Measurements from ENCODE around the gene TBX21.
A peak's percentile ranks its signal among the peaks of the same experiment; 100 is the strongest.

Gene TBX21, protein sequence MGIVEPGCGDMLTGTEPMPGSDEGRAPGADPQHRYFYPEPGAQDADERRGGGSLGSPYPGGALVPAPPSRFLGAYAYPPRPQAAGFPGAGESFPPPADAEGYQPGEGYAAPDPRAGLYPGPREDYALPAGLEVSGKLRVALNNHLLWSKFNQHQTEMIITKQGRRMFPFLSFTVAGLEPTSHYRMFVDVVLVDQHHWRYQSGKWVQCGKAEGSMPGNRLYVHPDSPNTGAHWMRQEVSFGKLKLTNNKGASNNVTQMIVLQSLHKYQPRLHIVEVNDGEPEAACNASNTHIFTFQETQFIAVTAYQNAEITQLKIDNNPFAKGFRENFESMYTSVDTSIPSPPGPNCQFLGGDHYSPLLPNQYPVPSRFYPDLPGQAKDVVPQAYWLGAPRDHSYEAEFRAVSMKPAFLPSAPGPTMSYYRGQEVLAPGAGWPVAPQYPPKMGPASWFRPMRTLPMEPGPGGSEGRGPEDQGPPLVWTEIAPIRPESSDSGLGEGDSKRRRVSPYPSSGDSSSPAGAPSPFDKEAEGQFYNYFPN

DNA sequence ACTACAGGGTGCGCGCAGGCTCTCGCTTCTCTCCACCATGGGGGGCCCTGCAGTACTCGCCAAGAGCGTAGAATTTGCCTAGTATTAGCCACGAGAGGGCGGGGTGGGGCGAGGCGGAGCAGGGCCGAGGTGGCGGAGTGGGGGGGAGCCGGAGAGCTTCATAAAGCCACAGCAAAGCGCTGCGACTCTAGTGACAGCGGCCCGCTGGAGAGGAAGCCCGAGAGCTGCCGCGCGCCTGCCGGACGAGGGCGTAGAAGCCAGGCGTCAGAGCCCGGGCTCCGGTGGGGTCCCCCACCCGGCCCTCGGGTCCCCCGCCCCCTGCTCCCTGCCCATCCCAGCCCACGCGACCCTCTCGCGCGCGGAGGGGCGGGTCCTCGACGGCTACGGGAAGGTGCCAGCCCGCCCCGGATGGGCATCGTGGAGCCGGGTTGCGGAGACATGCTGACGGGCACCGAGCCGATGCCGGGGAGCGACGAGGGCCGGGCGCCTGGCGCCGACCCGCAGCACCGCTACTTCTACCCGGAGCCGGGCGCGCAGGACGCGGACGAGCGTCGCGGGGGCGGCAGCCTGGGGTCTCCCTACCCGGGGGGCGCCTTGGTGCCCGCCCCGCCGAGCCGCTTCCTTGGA is at the start of gene TBX21:
TSS of gene TBX21 (plus strand) at position 190 of the 627 bp plus-strand sequence. CDS start at position 409, 219 bp downstream.
- peak within 1 kb of the TSS; percentile 30 for H3K4me3 ChIP-seq (ENCODE audit: low read depth, low read length)

DNA sequence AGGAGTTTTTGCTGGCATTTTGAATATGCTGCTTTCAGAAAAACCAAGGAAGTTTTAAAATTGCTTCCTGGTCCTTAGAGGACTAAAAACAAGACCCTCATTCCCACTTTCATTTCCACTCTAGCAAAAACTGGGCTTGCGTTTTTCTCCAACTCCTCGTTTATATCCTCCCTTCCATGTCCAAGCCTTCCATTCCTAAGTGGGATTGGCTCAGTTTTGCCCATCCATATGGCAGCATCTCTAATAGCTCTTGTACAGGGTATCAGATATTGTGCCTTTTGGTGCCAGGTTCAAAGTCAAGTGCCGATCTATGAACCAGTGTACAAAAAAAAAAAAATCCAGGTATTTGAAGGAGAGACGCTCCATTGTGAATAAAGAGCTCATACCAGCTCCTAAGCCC is 49.0 kb upstream of the TBX21 start:
- no peak overlapping the region for H3K4me3 ChIP-seq (ENCODE audit: low read depth, low read length)

DNA sequence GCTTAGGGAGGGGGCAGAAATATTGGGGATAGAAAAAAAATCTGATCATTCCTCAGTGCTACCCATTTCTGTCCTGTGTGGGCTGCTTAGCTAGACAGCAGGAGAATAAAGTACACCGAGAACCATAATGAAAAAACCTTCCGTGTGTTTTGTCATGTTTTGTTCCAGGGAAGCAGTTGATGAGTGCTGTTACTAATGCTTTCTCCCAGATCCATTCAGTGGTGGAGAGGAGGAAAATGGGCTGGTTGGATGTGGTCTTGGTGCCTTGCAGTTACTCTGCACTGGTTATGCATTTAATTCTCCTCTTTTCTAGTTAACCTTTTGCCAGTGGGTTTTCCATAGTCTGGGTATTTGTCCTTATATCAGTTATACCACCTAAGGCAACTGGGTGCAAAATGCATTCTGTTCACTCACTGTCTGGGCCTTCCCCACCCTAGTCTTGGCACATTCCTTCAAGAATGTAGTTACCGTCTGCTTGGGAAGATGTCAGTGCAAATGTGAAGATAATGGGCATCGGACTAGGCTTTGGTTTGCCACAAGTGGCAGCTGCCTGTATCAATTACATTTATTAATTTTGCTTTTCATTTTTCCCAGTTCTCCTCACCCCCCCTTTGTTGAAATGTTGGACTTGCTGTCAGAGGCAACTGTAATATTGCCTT is 48.4 kb upstream of the TBX21 start:
- no peak overlapping the region for H3K4me3 ChIP-seq (ENCODE audit: low read depth, low read length)

DNA sequence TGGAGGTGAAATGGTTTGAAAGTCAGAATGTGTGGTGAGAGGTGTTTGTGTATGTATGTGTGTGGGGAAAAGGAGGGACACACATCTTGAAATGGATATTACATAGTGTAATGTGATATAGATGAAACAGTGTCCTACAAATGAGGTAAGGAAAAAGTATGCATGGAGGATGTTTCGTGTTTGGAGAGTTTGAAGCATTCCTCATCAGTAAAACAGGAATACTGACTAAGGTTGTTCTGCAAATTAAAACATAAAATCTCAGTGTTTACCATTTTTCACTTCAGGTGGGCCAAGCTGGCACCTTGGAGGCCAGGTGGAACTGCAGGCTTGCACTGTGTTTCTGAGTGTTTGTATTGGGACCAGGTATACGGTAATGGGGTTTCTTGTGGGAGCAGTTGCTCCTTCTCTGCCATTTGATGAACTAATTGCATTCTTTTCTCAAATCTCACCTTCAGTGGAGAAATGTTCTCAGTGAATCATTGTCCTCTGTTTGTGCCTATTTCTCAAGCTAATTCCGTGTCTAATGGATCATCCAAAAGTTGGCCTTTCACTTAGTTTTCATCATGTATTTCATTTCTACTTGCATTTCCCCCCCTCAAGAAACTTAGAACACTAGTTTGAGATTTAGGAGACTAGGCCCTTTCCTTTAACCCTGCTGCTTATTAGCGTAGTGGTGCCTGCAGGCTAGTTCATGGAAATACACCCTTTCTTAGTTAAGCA is 47.3 kb upstream of the TBX21 start:
- H3K4me3 ChIP-seq (ENCODE audit: low read depth, low read length) = no peak overlapping the region

DNA sequence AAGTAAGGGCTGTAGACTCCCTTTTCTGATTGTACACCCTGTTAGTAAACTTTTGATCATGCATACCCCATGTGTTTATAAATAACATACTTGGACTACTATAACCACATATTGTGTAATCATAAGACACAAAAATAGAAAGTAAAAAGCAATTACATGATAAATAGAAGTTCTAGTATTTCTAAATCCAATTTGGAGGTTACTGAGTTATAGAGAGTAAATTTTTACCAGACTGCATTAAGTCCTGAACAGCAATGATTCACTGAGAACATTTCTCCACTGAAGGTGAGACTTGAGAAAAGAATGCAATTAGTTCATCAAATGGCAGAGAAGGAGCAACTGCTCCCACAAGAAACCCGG is 46.8 kb upstream of the TBX21 start:
- no peak overlapping the region for H3K4me3 ChIP-seq (ENCODE audit: low read depth, low read length)

DNA sequence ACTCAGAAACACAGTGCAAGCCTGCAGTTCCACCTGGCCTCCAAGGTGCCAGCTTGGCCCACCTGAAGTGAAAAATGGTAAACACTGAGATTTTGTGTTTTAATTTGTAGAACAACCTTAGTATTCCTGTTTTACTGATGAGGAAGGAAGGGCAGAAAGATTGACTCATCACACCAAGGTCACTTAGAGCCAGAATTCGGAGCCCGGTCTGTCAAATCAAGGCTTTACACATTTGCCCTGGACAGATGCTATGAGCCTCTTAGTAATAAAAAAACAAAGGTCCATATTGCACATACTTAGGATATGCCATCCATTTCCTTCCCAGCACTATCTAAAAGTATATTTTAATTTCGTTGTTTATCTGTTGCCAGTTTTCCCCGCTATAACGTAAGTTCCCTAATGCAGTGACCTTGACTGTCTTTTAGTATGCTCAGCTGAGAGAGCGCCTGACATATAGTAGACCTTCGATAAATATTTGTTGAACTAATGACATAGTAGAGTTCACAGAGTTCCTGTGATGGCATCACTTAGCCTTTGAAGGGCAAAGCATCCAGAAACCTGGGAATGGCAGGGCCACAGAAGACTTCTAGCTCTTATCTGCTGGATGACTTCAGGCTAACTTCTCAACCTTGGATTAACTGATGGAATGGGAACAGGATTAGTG is 46.2 kb upstream of the TBX21 start:
- H3K4me3 ChIP-seq (ENCODE audit: low read depth, low read length) = no peak overlapping the region

DNA sequence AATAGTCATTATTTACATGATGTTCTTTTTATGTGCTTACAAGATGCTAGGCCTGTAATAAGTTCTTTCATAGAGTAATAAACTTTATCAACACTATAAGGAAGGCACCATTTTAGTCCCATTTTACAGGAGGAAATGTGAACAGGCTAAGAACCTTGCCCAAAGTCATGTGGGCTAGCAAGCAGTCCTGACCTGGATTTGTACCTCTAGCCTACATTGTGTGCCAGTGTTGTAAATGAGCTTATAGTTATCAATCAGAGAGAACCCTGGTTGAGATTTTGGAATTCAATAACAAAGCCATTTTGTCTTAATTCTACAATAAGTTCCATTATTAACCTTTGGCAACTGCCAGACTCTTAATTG is 45.7 kb upstream of the TBX21 start:
- no peak overlapping the region for H3K4me3 ChIP-seq (ENCODE audit: low read depth, low read length)

DNA sequence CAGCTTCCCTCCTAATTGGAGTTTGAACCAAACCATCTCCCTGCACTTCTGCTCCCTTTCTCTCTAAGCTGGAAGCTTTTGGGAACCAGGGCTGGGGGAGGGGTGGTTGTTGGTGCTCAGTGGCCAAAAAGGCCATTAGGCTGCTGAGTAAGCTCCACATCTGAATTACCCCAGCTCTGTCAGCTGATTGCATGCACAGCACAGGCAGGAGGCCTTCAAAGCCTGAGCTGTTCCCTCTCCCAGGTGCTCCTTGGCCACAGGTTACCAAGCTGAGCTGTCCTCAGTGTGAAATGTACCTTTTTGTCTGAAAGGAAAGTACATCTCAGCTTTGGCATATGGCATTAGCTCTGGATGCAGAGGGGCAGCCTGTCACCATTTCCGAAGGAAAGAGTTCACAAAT is 45.3 kb upstream of the TBX21 start:
- no peak overlapping the region for H3K4me3 ChIP-seq (ENCODE audit: low read depth, low read length)

DNA sequence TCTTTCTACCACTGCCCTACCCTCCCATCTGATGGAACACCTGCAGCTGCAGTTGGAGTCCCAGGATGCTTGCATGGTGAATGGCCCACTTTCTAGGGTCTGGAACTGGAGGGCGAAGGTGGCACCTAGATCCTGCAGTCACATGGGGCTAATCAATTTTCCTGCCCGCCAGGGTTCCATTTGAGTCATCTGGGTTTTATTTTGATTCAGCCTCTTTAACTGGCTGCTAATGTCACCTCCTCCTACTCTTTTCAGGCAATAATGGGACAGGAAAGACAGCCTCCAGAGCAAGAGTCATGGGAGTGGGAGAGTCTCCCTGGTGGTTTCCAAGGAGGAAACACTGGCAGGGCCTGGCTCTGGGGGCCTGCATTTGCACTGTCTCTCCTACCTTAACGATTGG is 42.9 kb upstream of the TBX21 start:
- H3K4me3 ChIP-seq (ENCODE audit: low read depth, low read length) = no peak overlapping the region

DNA sequence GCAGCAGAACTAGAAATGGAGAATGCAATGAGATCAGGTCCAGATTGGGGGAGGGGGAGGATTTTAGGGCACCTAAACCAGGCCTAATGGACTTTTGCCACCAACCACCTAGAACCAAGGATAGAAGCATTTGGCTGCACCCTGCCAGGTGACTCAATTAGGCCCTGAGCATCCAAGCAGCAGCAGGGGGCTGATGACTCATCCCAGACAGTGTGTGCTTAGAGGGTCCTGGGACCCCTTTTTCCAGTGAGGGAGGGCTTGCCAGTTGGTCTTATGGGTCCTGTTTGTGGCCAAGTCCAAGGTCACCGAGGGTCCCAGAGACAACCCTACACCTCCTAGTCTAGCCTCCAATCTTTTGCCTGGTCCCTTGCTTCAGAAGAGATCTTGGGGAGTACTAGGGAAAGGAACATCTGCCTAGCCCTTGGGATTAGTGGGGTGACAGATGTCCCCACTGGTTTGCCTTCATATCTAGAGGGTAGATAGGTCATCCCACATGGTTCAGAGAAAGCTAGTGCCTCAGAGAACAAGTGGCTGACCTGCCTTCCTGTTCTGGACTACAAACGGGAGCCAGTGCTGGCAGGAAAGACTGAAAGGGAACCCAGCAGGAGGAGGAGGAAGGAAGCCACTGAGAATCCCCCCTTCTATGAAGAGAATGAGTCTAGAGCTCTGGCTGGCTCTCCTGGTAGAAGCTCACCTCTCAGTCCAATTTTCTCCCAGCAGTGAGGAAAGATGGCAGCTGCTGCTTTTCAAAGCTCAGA is 40.7 kb upstream of the TBX21 start:
- H3K4me3 ChIP-seq (ENCODE audit: low read depth, low read length) = no peak overlapping the region

DNA sequence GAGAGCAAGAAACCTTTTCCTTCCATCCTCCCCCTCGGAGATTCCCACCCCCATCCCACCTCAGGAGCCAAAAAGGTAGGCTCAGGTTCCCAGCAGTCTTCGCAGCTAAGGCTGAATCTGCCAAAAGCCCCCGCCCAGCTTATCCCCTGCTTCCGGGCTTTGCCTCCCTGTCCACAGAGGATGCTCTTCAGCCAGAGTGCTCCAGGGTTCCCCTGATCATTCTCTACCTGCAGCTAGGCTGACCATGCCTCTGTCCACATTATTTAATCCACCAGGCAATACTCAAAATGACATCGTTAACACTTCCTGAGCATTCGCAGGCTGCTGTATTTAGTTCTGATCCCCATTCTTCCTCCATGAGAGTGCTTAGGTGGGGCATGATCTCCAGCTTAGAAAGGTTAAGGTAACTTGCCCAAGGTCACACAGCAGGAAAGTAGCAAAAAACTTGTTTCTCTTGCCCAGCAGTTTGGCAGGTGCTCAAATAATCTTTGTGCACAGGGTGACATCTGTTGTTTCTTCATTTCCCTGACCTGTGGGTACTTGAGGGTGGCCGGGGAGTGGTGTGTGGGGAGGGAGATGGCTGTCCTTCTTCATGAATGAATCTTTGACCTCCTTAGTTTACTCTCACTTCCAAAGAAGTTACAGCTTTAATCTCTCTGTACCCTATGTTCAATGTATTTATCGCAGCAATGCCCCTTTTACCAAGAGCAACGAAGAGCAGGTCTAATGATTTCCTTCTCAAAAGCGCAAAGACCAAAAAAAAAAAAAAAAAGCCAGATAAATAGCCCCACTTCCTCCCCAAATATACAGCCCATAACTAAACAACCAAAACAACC is 39.9 kb upstream of the TBX21 start:
- peak overlapping the region; percentile 47 for H3K4me3 ChIP-seq (ENCODE audit: low read depth, low read length)

DNA sequence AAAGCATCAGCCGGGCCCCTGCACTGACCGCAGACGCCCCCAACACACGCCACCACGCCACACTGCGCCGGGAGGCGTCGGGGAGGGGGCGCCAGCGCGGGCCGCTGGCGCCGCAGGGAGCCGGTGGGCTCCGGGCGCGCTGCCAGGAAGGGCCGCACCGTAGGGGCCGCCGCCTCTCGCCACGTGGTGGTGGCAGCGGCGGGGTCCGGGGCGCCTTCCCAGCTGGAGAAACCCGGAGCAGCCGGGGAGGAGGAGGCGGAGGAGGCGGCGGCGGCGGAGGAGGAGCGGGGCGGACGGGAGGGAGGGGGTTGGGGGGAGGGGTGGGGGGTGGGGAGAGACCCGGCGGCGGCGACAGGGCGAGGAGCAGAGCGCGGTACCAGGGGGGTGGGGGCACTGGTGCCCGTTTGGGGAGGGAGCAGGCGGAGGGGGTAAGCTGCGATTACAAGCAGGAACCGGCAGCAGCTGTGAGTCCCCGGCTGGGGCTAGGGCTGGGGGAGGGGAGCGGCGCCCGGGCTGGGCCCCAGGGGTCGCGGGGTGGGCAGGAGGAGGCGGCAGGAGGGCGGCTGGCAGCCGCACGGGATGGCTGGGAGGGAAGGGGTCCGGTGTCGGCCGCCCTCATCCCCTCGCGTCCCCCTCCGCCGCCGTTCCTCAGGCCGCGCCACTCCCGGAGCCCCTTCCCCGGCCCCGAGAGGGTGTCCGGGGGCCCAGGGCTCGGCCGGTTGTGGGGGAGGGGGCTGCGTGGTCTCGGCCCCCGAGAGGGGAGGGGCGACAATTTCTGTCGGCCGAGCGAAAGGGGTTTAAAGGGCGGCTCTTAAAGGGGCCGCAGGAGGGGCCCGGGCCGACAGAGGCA is 39.1 kb upstream of the TBX21 start, which contains the start of gene TBKBP1:
TSS of gene TBKBP1 (plus strand) at position 431 of the 850 bp plus-strand sequence. CDS start 1,952 bp downstream, outside the sequence.
- peak within 1 kb of the TSS; percentile 79 for H3K4me3 ChIP-seq (ENCODE audit: low read depth, low read length)

DNA sequence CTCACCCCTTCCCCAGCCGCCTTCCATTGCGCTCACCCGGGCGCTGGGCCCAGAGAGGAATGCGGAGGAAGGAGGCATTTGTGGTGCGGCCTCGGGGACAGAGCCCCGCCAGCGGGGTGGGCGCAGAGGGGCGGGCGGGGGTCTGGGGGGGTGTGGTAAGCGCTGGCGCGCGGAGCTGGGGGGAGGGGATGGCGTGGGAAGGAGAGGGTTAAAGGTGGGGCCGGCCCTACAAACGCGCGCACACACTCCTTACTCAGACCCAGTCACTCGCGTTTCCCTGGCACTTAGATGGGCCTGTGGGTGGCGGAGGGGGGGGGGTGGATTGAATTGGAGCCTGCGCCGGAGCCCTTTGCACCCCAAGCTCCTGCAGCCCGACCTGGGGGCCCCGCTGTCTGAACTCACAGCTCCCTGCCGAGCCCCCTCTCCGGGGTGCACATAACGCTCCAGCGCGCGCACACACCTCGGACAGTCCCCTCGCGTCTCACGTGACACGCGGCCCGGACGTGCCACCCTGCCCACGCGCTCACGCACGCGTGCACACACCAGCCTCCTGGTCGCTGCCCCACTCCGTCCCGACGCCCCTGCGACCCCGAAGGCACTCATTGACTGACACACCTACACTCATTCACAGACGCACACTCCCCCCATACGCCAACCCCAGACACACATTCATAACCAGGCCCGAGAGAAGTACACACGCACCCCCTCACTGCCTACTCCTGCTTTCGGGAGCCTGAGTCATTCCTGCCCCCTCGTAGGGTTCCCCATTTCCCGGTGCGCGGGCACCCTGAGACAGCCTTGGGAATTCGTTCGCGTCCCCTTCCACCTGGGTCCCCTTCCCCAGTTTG is 38.2 kb upstream of the TBX21 start:
- peak overlapping the region; percentile 79 for H3K4me3 ChIP-seq (ENCODE audit: low read depth, low read length)

DNA sequence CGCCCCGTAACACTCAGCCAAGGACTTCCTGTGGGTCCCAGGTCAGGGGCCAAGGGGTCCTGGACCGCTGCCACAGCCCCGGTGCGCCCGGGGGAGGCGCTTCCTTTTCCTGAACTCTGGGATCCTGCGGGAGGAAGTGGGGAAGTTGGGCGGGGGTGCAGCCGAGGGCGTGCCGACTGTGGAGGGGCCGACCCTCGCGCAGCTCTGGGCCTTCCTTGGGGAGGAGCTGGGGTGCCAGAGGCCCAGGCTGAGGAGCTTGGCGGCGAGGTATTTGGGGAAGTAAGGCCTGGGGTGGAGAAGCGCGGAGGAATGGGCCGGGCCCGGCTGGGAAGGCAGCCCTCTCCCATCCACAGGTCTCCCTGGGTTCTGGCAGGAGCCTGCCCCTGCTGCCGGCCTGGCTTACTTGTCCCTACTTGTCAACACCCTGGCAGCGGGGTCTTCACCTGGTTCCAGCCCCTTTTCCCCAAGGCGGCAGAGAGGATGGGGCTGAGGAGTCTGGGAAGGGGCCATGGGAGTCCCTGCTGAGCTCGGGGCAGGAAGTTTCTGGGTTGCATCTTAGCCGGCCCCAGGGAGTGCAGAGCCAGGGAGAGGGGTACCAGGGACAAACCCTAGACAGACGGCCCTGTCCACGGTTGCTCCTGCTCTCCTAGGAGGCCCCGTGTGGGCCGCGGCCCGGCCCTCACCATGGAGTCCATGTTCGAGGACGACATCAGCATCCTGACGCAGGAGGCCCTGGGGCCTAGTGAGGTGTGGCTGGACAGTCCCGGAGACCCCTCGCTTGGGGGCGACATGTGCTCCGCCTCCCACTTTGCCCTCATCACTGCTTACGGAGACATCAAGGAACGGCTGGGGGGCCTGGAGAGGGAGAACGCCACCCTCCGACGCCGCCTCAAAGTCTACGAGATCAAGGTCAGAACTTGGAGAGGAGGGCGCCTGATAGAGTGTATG is 37.3 kb upstream of the TBX21 start:
- peak overlapping the region; percentile 79 for H3K4me3 ChIP-seq (ENCODE audit: low read depth, low read length)

DNA sequence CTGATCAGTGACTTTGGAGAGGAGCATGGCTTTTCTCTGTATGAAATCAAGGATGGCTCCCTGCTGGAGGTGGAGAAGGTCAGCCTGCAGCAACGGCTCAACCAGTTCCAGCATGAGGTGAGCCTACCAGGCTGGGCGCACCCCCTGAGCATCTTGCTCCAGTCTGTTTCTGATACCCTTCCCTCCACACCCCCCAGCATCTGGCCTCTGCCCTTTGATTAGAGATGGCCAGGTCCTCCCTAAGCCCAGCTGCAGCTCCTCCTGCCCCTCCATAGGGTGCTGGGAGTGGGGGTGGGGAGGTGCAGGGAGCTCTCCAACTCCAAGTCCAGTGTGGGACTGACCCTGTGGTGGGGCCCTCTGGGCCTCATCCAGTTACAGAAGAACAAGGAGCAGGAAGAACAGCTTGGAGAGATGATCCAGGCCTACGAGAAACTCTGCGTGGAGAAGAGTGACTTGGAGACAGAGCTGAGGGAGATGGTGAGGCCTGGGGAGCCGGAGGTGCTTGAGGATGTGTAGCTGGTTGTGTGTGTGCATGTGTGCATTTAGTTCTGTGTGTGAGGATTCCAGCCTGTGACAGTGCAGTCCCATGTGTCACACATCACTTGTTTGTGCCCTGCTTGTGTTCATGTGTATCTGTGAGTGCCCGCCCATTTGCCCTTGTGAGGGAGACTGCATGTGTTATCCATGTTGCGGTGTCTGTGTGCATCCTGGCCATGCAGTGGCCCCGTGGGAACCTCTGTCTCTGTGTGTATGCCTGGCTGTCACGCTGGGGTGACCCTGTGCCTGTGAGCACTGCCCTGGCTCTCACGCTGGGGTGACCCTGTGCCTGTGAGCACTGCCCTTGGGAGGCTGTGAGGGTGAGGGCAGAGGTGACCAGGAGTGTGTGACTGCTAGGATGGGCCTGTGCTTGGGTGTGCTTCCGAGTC is 36.1 kb upstream of the TBX21 start:
- H3K4me3 ChIP-seq (ENCODE audit: low read depth, low read length) = no peak overlapping the region

Data from iPS-11a (cell line).